Measurements from ENCODE around the gene AKT2. TPM values are rescaled to one million over a fixed set of nuclear protein-coding genes. Genes with fewer than 3 reads are reported as not detected.

Gene AKT2
- total RNA-seq, 1 experiment from 2014 or later = 182 TPM

DNA sequence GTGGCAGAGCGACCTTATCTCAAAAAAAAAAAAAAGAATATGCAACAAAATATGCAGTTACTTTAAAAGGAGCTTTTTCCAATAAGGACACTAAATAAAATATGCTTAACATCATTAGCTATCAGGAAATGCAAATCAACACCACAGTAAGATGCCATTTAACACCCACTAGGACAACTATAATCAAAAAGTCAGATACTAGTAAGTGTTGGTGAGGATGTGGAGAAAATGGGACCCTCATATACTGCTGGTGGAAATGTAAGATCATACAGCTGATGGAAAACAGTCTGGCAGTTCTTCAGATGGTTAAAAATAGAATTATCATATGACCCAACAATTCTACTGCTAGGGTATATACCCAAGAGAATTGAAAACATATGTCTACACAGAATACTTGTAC lies 24.5 kb upstream of the AKT2 start:
- CTCF ChIA-PET = interaction anchor here (0.6 kb wide), 2 partner anchors 20 to 846 kb away, joined by 3 to 5 read pairs; no protein-coding TSS in a partner anchor
- Mint-ChIP-seq H3K4me1 (ENCODE audit: low read depth, unreplicated experiment) (no peaks in the 10 kb centered on the region), H3K36me3 (ENCODE audit: insufficient read depth, unreplicated experiment) (peaks cover 4% of the 10 kb centered on the region), H3K27ac (ENCODE audit: unreplicated experiment) (no peak overlapping the region), H3K27me3 (ENCODE audit: unreplicated experiment) (no peaks in the 10 kb centered on the region), H3K4me3 (ENCODE audit: low read depth, unreplicated experiment) (no peak overlapping the region), H3K9me3 (ENCODE audit: low read depth, unreplicated experiment) (no peaks in the 10 kb centered on the region)
- intact Hi-C loops (cut with micrococcal nuclease; ENCODE audit: unreplicated experiment) = loop anchor here (10.0 kb wide), 3 partner anchors 135 to 325 kb away; partner anchors contain the start of gene SERTAD3
- BruUV-seq (replicated peaks) = no TSS peak
- TF ChIP-seq, protein P1, sequence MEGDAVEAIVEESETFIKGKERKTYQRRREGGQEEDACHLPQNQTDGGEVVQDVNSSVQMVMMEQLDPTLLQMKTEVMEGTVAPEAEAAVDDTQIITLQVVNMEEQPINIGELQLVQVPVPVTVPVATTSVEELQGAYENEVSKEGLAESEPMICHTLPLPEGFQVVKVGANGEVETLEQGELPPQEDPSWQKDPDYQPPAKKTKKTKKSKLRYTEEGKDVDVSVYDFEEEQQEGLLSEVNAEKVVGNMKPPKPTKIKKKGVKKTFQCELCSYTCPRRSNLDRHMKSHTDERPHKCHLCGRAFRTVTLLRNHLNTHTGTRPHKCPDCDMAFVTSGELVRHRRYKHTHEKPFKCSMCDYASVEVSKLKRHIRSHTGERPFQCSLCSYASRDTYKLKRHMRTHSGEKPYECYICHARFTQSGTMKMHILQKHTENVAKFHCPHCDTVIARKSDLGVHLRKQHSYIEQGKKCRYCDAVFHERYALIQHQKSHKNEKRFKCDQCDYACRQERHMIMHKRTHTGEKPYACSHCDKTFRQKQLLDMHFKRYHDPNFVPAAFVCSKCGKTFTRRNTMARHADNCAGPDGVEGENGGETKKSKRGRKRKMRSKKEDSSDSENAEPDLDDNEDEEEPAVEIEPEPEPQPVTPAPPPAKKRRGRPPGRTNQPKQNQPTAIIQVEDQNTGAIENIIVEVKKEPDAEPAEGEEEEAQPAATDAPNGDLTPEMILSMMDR (IDR thresholded peaks at IDR 0.05; ENCODE audit: unreplicated experiment) = no peak
- no peak for DNase-seq

DNA sequence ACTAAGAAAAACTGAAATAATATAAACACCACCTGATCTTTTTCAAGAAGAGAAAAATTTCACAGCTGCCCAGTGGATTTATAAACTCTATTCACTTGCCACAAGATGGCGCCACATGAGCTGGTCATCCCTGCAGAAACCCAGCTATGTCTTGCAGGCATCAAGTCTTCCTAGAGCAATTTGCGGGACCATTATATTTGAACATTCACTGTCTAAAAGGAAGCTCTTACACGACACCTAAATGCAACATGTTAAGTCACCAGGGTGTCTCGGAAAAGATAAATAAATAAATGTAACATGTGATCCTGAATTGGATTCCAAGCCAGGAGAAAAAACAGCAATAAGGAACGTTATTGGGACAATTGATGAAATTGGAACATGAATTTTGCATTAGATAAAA lies 20.3 kb upstream of the AKT2 start:
- no peak overlapping the region for H3K27ac Mint-ChIP-seq (ENCODE audit: unreplicated experiment)
- TF ChIP-seq, protein P1 (IDR thresholded peaks at IDR 0.05; ENCODE audit: unreplicated experiment) = peak; percentile 88
- no peaks in the 10 kb centered on the region for H3K27me3 Mint-ChIP-seq (ENCODE audit: unreplicated experiment)
- no TSS peak for BruUV-seq (replicated peaks)
- no peaks in the 10 kb centered on the region for H3K9me3 Mint-ChIP-seq (ENCODE audit: low read depth, unreplicated experiment)
- no peaks in the 10 kb centered on the region for H3K36me3 Mint-ChIP-seq (ENCODE audit: insufficient read depth, unreplicated experiment)
- intact Hi-C loops (cut with micrococcal nuclease; ENCODE audit: unreplicated experiment) = loop anchor here (10.0 kb wide), 3 partner anchors 139 to 329 kb away; partner anchors contain the start of gene SERTAD3
- no peaks in the 10 kb centered on the region for H3K4me1 Mint-ChIP-seq (ENCODE audit: low read depth, unreplicated experiment)
- CTCF ChIA-PET = interaction anchor here (0.6 to 1.3 kb wide), 28 partner anchors 9 to 473 kb away, joined by 3 to 14 read pairs (median 4); partner anchors contain the start of genes AKT2, BLVRB and RAB4B
- no peak overlapping the region for H3K4me3 Mint-ChIP-seq (ENCODE audit: low read depth, unreplicated experiment)
- peak; percentile 83 for DNase-seq

DNA sequence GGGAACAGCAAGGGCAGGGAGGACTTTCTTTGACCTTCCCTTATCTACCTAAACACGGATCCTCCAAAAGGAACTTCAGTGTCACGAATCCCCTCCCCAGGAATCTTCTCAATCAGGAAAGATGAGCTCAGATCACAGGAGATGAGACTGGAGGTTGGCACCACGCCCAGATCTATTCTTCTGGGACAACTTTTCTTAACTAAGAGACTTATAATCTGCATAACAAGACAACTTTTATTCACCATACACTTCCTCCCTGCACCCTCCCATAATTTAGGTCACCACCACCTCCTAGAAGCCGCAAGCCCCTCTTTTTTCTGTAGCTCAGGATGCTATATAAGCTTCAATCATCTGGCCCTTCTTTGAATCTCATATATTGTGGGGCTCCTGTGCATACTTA lies 19.2 kb upstream of the AKT2 start:
- Mint-ChIP-seq H3K27ac (ENCODE audit: unreplicated experiment) (no peak overlapping the region), H3K27me3 (ENCODE audit: unreplicated experiment) (no peaks in the 10 kb centered on the region), H3K4me1 (ENCODE audit: low read depth, unreplicated experiment) (no peaks in the 10 kb centered on the region), H3K4me3 (ENCODE audit: low read depth, unreplicated experiment) (no peak overlapping the region), H3K9me3 (ENCODE audit: low read depth, unreplicated experiment) (no peaks in the 10 kb centered on the region), H3K36me3 (ENCODE audit: insufficient read depth, unreplicated experiment) (no peaks in the 10 kb centered on the region)
- TF ChIP-seq, protein P1 (IDR thresholded peaks at IDR 0.05; ENCODE audit: unreplicated experiment) = no peak
- CTCF ChIA-PET = interaction anchor here (1.3 kb wide), 1 partner anchor 217 kb away, joined by 4 read pairs; no protein-coding TSS in a partner anchor
- DNase-seq = no peak
- no TSS peak for BruUV-seq (replicated peaks)
- intact Hi-C loops (cut with micrococcal nuclease; ENCODE audit: unreplicated experiment) = loop anchor here (10.0 kb wide), 3 partner anchors 140 to 330 kb away; partner anchors contain the start of gene SERTAD3

GRCh38 chr19:40303765-40304164 lies 18.6 kb upstream of the AKT2 start:
- Mint-ChIP-seq H3K4me1 (ENCODE audit: low read depth, unreplicated experiment) (no peaks in the 10 kb centered on the region), H3K27me3 (ENCODE audit: unreplicated experiment) (no peaks in the 10 kb centered on the region), H3K9me3 (ENCODE audit: low read depth, unreplicated experiment) (no peaks in the 10 kb centered on the region), H3K4me3 (ENCODE audit: low read depth, unreplicated experiment) (no peak overlapping the region), H3K36me3 (ENCODE audit: insufficient read depth, unreplicated experiment) (no peaks in the 10 kb centered on the region), H3K27ac (ENCODE audit: unreplicated experiment) (no peak overlapping the region)
- CTCF ChIA-PET = interaction anchor here (0.7 kb wide), 1 partner anchor 17 kb away, joined by 3 read pairs; no protein-coding TSS in a partner anchor
- TF ChIP-seq, protein P1 (IDR thresholded peaks at IDR 0.05; ENCODE audit: unreplicated experiment) = no peak
- intact Hi-C loops (cut with micrococcal nuclease; ENCODE audit: unreplicated experiment) = loop anchor here (10.0 kb wide), 3 partner anchors 141 to 331 kb away; partner anchors contain the start of gene SERTAD3
- no peak for DNase-seq
- BruUV-seq (replicated peaks) = no TSS peak
